Stimulated activated naive CD4-positive, alpha-beta T cell treated with Interleukin-2 at 50 U/mL for 16 hours (primary cell): ENCODE measurements around the gene C6orf118.

Experiments
- DNase-seq: peaks from one replicate; lab custom pipeline; 2025; lab: John Stamatoyannopoulos, UW

The C6orf118 gene

GRCh38 chr6:165308926-165309731, at the start of gene C6orf118:
C6orf118 (minus strand) TSS chr6:165309605; CDS start chr6:165309586, 19 bp downstream.
- no peak for DNase-seq

- no peak for DNase-seq
Measured at GRCh38 chr6:165345700-165346099, 36.3 kb upstream of the C6orf118 start.

GRCh38 chr6:165340532-165340931, 31.1 kb upstream of the C6orf118 start:
- no peak for DNase-seq

- DNase-seq: no peak
Measured at GRCh38 chr6:165325609-165326008, 16.2 kb upstream of the C6orf118 start.

- DNase-seq: no peak
Measured at GRCh38 chr6:165321555-165322145, 12.2 kb upstream of the C6orf118 start.

GRCh38 chr6:165321150-165321549, 11.7 kb upstream of the C6orf118 start:
- no peak for DNase-seq

- DNase-seq: no peak
Measured at GRCh38 chr6:165317723-165318122, 8.3 kb upstream of the C6orf118 start.

GRCh38 chr6:165306955-165307354, 2.5 kb downstream of the C6orf118 start:
- DNase-seq: no peak

- no peak for DNase-seq
Measured at GRCh38 chr6:165301372-165302246, 7.8 kb downstream of the C6orf118 start.

- no peak for DNase-seq
Measured at GRCh38 chr6:165300422-165300936, 8.9 kb downstream of the C6orf118 start.

- no peak for DNase-seq
Measured at GRCh38 chr6:165298875-165299274, 10.5 kb downstream of the C6orf118 start.

- DNase-seq: no peak
Measured at GRCh38 chr6:165298402-165298801, 11.0 kb downstream of the C6orf118 start.

GRCh38 chr6:165292657-165293056, 16.7 kb downstream of the C6orf118 start:
- no peak for DNase-seq

- no peak for DNase-seq
Measured at GRCh38 chr6:165274611-165275010, 34.8 kb downstream of the C6orf118 start.

GRCh38 chr6:165272585-165272984, 36.8 kb downstream of the C6orf118 start:
- no peak for DNase-seq

GRCh38 chr6:165268987-165269386, 40.4 kb downstream of the C6orf118 start:
- no peak for DNase-seq

- no peak for DNase-seq
Measured at GRCh38 chr6:165266621-165267020, 42.8 kb downstream of the C6orf118 start.

GRCh38 chr6:165266191-165266590, 43.2 kb downstream of the C6orf118 start:
- no peak for DNase-seq

GRCh38 chr6:165260462-165260861, 48.9 kb downstream of the C6orf118 start:
- no peak for DNase-seq

GRCh38 chr6:165249808-165250207, 59.6 kb downstream of the C6orf118 start:
- DNase-seq: no peak

GRCh38 chr6:165245701-165246100, 63.7 kb downstream of the C6orf118 start:
- no peak for DNase-seq

- no peak for DNase-seq
Measured at GRCh38 chr6:165245287-165245686, 64.1 kb downstream of the C6orf118 start.
